H54 (cell line): ENCODE data around the gene SLC11A1.

Experiments used
- DNase-seq: peaks from one replicate; pipeline ENCODE4 v3.0.0; 2011; ENCODE audit warnings: low spot score, mixed read lengths; ENCODE audit not compliant: insufficient read length
- FAIRE-seq: peaks from 3 replicates; lab custom pipeline; 2011; peaks lifted over from hg19 to GRCh38; lab: Jason Lieb, UNC
- POLR2A ChIP-seq: IDR thresholded peaks from 2 replicates; pipeline ENCODE4 v1.6.1; 2011; ENCODE audit warnings: low read depth, mild to moderate bottlenecking, low read length

The SLC11A1 gene

GRCh38 chr2:218381916-218382366 is at the start of gene SLC11A1:
SLC11A1 (plus strand) TSS chr2:218382273; CDS start chr2:218382369, 96 bp downstream.
- DNase-seq (no peak), FAIRE-seq (no peak)
- no peak for TF ChIP-seq POLR2A

- no peak for DNase-seq
- no peak for FAIRE-seq
Measured at GRCh38 chr2:218332288-218332687, 49.8 kb upstream of the SLC11A1 start.

GRCh38 chr2:218332920-218333645 is 49.0 kb upstream of the SLC11A1 start:
- DNase-seq (no peak), FAIRE-seq (no peak)
- no peak for TF ChIP-seq POLR2A

More at GRCh38 chr2:218332288-218332687, 49.8 kb upstream of the SLC11A1 start:
- no peak for TF ChIP-seq POLR2A

GRCh38 chr2:218334531-218334930 is 47.5 kb upstream of the SLC11A1 start:
- DNase-seq (no peak), FAIRE-seq (no peak)

GRCh38 chr2:218340656-218341055 is 41.4 kb upstream of the SLC11A1 start:
- DNase-seq: no peak
- no peak for TF ChIP-seq POLR2A

More at GRCh38 chr2:218334531-218334930, 47.5 kb upstream of the SLC11A1 start:
- no peak for TF ChIP-seq POLR2A

GRCh38 chr2:218341381-218341780 is 40.7 kb upstream of the SLC11A1 start:
- no peak for TF ChIP-seq POLR2A
- no peak for DNase-seq
- FAIRE-seq: no peak

More at GRCh38 chr2:218340656-218341055, 41.4 kb upstream of the SLC11A1 start:
- FAIRE-seq: no peak

- DNase-seq (no peak), FAIRE-seq (no peak)
- no peak for TF ChIP-seq POLR2A
Measured at GRCh38 chr2:218342837-218343236, 39.2 kb upstream of the SLC11A1 start.

- DNase-seq (peak; percentile 67), FAIRE-seq (no peak)
- TF ChIP-seq POLR2A: no peak
Measured at GRCh38 chr2:218343591-218343990, 38.5 kb upstream of the SLC11A1 start.

GRCh38 chr2:218344090-218344754 is 37.9 kb upstream of the SLC11A1 start:
- no peak for TF ChIP-seq POLR2A
- FAIRE-seq (no peak), DNase-seq (peak; percentile 23)

- DNase-seq (no peak), FAIRE-seq (no peak)
- TF ChIP-seq POLR2A: no peak
Measured at GRCh38 chr2:218344755-218345417, 37.2 kb upstream of the SLC11A1 start.

GRCh38 chr2:218345491-218346236 is 36.4 kb upstream of the SLC11A1 start:
- FAIRE-seq (no peak), DNase-seq (no peak)
- TF ChIP-seq POLR2A: no peak

- FAIRE-seq: no peak
Measured at GRCh38 chr2:218347172-218347571, 34.9 kb upstream of the SLC11A1 start.

GRCh38 chr2:218354045-218354444 is 28.0 kb upstream of the SLC11A1 start:
- FAIRE-seq: no peak
- no peak for TF ChIP-seq POLR2A
- DNase-seq: no peak

More at GRCh38 chr2:218347172-218347571, 34.9 kb upstream of the SLC11A1 start:
- no peak for TF ChIP-seq POLR2A
- DNase-seq: no peak
